SK-N-SH treated with all-trans-retinoic acid at 6 μM for 48 hours (cell line): ENCODE results near the gene SGO1.

ENCODE experiments used
- ISL1 ChIP-seq: fragments of 250-450 bp; sonication (Bioruptor Pico); IDR thresholded peaks from 2 replicates; pipeline ENCODE4 v2.1.2; 2022; ENCODE audit warnings: mild to moderate bottlenecking, moderate library complexity
- OSR1 ChIP-seq: fragments of 250-450 bp; sonication (Bioruptor Pico); IDR thresholded peaks from 2 replicates; pipeline ENCODE4 v1.8.0; 2022; ENCODE audit warnings: moderate library complexity, mild to moderate bottlenecking, inconsistent platforms
- PATZ1 ChIP-seq: fragments of 250-450 bp; sonication (Bioruptor Pico); IDR thresholded peaks from 2 replicates; pipeline ENCODE4 v1.8.0; 2020; ENCODE audit warnings: mild to moderate bottlenecking, moderate library complexity, borderline replicate concordance
- POU6F1 ChIP-seq: fragments of 250-450 bp; sonication (Bioruptor Pico); IDR thresholded peaks from 2 replicates; pipeline ENCODE4 v1.8.0; 2021; ENCODE audit warnings: low read depth, mild to moderate bottlenecking, moderate library complexity, borderline replicate concordance
- PPARA ChIP-seq: fragments of 250-450 bp; sonication (Bioruptor Pico); IDR thresholded peaks from 2 replicates; pipeline ENCODE4 v1.5.0; 2020; ENCODE audit warnings: mild to moderate bottlenecking, borderline replicate concordance
- TOX ChIP-seq: fragments of 250-450 bp; sonication (Bioruptor Pico); IDR thresholded peaks from 2 replicates; pipeline ENCODE4 v1.8.0; 2021; ENCODE audit warnings: mild to moderate bottlenecking, moderate library complexity, borderline replicate concordance
- ZC3H10 ChIP-seq: fragments of 250-450 bp; sonication (Bioruptor Pico); IDR thresholded peaks from 2 replicates; pipeline ENCODE4 v1.5.1; 2021; ENCODE audit warnings: mild to moderate bottlenecking, moderate library complexity
- ZFP3 ChIP-seq: fragments of 250-450 bp; sonication (Bioruptor Pico); IDR thresholded peaks from 2 replicates; pipeline ENCODE4 v1.5.0; 2020; ENCODE audit warnings: mild to moderate bottlenecking, moderate library complexity
- ZNF70 ChIP-seq: fragments of 450-650 bp; formaldehyde crosslinking; IDR thresholded peaks from 2 replicates; pipeline ENCODE4 v1.5.0; 2020; ENCODE audit warnings: mild to moderate bottlenecking, moderate library complexity

GRCh38 chr3:20173844-20174410, 12.1 kb downstream of the SGO1 start:
- no peak for TF ChIP-seq PATZ1 (CRISPR knock-in tag)
- no peak for TF ChIP-seq OSR1 (CRISPR knock-in tag)
- no peak for TF ChIP-seq ISL1 (CRISPR knock-in tag)
- no peak for TF ChIP-seq PPARA (CRISPR knock-in tag)
- TF ChIP-seq ZFP3 (CRISPR knock-in tag) = no peak
- no peak for TF ChIP-seq TOX (CRISPR knock-in tag)
- no peak for TF ChIP-seq POU6F1
- no peak for TF ChIP-seq ZC3H10 (CRISPR knock-in tag)
- TF ChIP-seq ZNF70 (CRISPR knock-in tag) = no peak
